Measurements from ENCODE around the gene CASZ1.

The CASZ1 gene

GRCh38 chr1:10602936-10603335, 193.5 kb downstream of the CASZ1 start:
- DNase-seq (ENCODE audit: low spot score), result no peak

DNA sequence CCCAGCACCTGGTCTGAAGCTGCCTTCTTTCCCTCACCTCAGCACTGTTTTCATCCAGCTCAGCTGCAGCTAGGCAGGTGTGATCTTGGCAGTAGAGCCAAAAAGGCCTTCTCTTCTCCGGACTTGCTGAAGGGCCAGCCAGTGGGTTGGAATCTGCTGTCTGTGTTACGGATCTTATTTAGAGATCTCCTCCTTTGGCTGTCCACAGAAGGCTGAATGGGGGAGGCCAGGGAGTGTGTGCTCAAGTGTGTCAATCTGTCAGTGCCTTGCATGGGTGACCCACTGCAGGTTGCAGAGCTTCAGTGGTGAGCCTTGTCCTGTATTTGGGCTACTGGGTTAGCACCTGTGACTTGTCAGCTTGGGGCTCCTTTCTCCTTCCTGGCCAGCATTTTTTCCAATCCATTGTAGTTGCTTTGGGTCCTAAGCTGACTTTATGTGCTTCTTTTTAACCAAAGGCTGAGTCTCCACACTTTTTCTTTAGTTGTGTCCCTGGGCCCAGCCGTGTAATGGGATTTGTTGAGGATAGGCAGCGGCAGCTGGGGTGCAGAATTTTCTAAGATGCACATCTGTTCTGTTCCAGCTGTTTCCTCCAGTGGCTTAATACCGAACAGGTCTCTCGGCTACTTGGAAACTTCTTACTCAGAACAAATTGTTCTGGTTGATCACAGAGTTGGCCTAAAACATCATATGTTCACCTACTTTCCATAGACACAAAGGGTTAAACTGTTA, 194.9 kb downstream of the CASZ1 start:
- DNase-seq (ENCODE audit: low spot score), result no peak

DNA sequence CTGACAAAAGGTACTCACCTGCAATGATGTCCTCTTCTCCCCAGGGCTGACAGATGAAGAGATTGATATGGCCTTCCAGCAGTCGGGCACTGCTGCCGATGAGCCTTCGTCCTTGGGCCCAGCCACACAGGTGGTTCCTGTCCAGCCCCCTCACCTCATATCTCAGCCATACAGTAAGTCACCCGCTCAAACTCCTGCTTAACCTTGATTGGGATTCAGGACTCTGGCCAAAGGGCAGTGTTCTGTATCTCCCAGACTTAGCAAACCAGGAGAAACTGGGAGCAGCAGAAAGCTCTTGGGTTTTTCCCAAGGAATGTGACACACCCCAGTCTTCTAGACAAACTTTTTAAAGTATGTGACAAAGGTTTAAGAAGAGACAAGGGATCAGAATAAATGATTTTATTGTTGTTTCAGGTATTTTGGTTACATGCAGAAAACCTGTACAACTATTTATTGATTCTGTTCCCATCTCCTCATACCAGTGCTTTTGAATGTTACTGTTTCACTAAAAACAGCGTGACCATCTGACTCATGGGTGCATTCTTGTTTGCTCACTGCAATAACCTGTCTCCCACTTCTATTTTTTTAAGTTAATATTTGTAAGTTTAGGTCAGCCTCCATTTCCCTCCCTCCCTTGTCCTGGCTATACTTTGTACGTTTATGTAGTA, 197.1 kb downstream of the CASZ1 start:
- DNase-seq (ENCODE audit: low spot score), result no peak

GRCh38 chr1:10598389-10598702, 198.1 kb downstream of the CASZ1 start:
- no peak for DNase-seq (ENCODE audit: low spot score)

DNA sequence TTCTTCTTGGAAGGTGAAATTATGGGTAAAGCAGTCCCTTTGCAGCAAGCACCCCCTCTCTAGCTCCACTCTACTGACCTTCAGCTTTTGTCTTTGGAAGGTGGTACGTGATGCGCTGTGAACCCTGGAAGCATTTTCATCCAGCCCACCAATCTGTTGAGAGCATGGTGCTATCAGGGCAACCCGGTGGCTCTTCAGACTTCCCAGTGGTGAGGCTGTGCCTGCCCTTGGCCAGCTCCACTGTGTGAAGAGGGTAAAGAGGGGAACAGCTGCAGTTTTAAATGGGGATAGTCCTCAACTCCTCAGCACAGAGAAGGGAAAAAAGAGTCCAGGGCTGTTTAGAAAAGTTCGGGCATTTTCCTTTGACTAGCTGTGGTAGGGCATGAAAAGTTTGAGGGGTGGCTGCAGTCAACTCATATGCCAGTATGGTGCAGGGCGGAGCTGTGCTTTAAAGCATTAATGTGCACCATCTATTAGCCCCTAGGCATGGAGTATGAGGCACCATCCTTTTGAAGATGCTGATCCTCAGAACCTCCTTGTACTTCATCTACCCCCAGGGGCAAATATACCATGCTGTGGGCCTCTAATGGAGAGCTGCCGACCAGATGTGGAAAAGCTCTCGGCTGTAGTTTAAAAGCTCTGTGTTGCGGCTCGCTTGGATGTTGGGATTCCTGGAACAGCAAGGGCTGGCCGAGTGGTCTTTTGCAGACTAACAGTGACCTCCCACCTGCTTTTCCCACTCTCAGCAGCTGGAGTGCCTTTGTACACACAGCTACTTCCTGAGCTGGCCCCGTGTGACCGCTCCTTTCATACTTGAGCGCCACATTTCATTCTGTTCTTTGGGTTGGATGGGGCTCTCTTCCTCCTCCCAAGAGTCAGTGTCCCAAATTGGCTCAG, 198.7 kb downstream of the CASZ1 start:
- no peak for DNase-seq (ENCODE audit: low spot score)

- DNase-seq (ENCODE audit: low spot score), result no peak
Observed at GRCh38 chr1:10596780-10597179, 199.7 kb downstream of the CASZ1 start.

- no peak for DNase-seq (ENCODE audit: low spot score)
Observed at GRCh38 chr1:10594595-10595223, 201.7 kb downstream of the CASZ1 start.

- no peak for DNase-seq (ENCODE audit: low spot score)
Observed at GRCh38 chr1:10593750-10594149, 202.7 kb downstream of the CASZ1 start.

GRCh38 chr1:10592373-10592772, 204.1 kb downstream of the CASZ1 start:
- DNase-seq (ENCODE audit: low spot score), result no peak

- no peak for DNase-seq (ENCODE audit: low spot score)
Observed at GRCh38 chr1:10591010-10591409, 205.4 kb downstream of the CASZ1 start.

DNA sequence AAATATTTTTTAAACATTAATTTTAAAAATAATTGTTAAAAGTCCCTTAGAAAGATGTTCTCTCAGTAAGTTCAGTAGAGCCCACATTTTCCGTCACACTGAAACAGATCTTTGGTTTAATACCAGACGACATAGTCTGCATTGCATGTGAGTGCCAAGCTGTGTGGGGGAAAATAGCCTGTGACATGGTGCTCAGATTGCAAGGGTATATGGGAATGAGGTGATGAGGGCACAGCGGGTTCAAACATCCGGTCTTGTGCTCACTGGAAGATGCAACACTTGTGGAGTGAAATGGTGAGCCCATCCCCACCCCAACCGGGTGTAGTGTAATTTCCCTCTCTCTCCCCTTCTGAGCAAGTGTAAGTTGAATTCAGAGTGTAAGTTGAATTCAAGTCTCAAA, 207.4 kb downstream of the CASZ1 start:
- DNase-seq (ENCODE audit: low spot score), result no peak

- no peak for DNase-seq (ENCODE audit: low spot score)
Observed at GRCh38 chr1:10588640-10589039, 207.8 kb downstream of the CASZ1 start.

All from CD4-positive, alpha-beta T cell treated with Interleukin-15 for 4 hours (primary cell).